GM18511 (cell line): ENCODE measurements around the gene SPATS2L.
A peak's percentile ranks its signal among the peaks of the same experiment; 100 is the strongest.

Experiments
- ATAC-seq: cut with Tn5 transposase; IDR thresholded peaks from one replicate; pipeline ENCODE4 v1.9.1; 2021; ENCODE audit warnings: mild to moderate bottlenecking, moderate library complexity; ENCODE audit not compliant: unreplicated experiment

The SPATS2L gene

GRCh38 chr2:200435379-200435778, 128.9 kb downstream of the SPATS2L start:
- ATAC-seq: no peak

- ATAC-seq: no peak
Observed at GRCh38 chr2:200438251-200438650, 131.8 kb downstream of the SPATS2L start.

GRCh38 chr2:200438846-200439245, 132.4 kb downstream of the SPATS2L start:
- no peak for ATAC-seq

DNA sequence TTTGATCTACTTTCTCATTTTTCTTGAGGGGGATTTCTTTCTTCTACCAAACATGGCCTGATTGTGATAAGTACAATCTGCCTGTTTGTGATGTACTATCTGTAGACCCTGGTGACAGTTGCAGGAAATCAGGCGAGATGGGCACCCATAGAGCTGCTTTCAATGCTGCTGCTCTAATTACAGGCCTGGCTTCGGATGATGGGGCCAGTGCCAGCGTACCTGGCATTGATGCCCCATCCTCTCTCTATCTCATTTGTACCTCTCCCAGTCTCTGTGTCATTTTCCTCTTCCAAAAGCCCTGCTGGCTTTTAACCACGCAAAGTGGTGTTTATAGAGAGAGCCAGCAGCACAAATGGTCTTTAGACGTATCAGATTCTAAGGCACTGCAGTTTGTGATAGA, 133.5 kb downstream of the SPATS2L start:
- ATAC-seq: no peak

- ATAC-seq: no peak
Observed at GRCh38 chr2:200442471-200442870, 136.0 kb downstream of the SPATS2L start.

- ATAC-seq: no peak
Observed at GRCh38 chr2:200443376-200443775, 136.9 kb downstream of the SPATS2L start.

GRCh38 chr2:200443916-200444315, 137.4 kb downstream of the SPATS2L start:
- no peak for ATAC-seq

- ATAC-seq: no peak
Observed at GRCh38 chr2:200444530-200444929, 138.0 kb downstream of the SPATS2L start.

- ATAC-seq: no peak
Observed at GRCh38 chr2:200445284-200445683, 138.8 kb downstream of the SPATS2L start.

GRCh38 chr2:200446612-200447011, 140.1 kb downstream of the SPATS2L start:
- no peak for ATAC-seq

- no peak for ATAC-seq
Observed at GRCh38 chr2:200447139-200447855, 140.8 kb downstream of the SPATS2L start.

DNA sequence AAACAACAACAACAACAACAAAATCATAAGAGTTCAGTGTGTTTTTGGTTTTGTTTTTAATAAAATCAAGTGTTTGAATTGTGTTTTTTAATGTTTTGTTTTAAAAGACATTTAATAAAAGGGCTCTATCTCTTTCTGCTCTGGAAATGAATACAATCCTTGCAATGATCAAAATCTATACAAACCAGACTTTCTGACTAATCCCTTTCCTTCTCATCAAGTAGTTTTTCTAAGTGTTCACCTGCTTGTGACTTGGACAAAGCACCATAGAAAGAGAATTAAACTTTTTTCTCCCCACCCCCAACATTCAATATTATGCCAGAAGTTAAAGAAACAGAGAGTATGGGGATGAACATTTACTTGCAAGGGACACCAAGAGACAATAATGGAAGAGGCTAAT, 142.0 kb downstream of the SPATS2L start:
- no peak for ATAC-seq

- no peak for ATAC-seq
Observed at GRCh38 chr2:200449149-200449548, 142.7 kb downstream of the SPATS2L start.

DNA sequence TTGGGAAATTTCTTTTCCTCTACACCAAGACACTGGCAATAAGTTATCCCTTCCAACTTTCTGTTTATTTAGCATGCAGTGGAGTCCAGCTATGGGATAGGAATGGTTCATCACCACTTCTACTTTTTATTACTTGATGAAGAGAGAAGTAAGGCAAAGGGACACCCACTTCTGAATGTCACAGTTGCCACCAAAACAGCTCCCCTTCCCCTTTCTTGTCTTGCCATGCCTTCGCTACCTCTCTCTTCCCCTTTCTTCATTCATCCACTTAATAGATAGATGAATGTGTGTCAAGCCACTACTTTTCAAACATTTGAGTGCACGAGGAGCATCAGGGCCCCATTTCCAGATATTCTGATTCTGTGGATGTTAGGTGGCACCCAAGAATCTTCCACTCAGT, 143.8 kb downstream of the SPATS2L start:
- no peak for ATAC-seq

- ATAC-seq: peak; percentile 33
Observed at GRCh38 chr2:200451511-200451910, 145.0 kb downstream of the SPATS2L start.

GRCh38 chr2:200452377-200452776, 145.9 kb downstream of the SPATS2L start:
- no peak for ATAC-seq

GRCh38 chr2:200453142-200453852, 146.8 kb downstream of the SPATS2L start:
- no peak for ATAC-seq

DNA sequence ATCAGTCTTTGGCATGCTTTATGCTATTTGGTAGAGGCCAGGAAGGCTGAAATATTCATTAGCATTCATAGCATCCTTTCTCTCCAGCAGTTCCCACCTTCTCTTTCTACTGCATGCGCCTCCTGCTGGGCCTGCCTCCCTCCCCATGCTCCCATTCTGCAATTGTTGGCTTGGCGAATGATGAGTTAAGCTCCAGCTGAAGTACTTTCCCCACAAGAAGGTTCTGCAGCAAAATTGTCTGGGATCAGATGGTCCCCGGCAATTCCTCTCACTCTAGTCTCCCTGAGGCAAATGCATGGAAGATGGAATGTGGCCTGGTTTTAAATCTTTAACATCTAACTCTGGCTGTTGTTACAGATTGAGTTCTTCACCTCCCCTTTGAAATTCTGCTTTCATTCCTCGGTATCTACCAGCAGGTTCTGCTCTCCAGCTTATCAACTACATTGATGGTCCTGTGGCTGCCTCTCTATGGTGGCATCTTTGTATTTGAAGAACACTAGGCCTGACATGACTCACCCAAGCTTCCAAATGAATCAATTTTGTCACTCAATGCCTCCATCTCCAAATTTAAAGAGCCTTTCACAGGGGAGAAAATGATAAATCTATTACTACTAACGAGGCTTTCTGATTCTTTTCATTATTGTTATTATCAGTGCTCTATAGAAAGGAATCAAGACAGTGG, 147.5 kb downstream of the SPATS2L start:
- ATAC-seq: no peak

DNA sequence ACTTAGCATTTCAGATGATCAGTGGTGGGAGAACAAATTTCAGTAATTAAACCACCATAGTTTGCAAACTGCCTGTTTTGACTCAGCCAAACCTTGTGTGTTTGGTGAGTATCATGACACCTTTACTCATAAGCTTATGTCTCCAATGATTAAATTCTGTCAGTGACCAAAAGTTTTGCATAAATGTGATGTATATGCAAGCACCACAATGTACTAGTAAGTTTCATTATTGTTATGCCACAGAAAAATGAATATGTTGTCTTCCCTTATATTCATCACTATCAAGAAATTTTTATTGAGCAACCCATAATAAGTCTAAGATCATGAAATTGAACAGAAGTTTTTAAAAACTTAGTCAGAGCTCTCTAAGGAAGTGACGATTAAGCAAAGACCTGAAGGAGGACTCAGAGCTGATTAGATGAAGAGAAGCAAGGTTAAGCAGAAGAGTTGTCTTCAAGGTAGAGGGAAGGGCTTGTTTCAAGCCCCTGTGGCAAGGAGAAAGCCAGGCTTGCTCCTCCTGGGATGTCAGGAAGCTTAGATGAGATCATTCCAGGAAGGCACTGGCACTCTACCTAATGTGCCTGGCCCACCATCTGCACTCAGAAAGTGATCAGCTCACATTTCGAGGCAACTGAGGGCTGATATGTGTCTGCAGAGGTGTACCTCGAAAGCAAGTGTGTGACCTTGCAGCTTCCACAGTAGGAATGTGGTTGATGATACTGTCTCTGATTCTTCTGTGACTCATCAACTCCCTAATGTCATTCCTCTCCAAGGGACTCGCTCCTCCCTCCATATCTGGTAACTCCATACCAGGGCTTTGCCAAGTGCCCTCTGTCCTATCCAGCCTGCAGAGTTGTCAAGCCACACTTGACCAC, 148.7 kb downstream of the SPATS2L start:
- peak; percentile 80 for ATAC-seq

DNA sequence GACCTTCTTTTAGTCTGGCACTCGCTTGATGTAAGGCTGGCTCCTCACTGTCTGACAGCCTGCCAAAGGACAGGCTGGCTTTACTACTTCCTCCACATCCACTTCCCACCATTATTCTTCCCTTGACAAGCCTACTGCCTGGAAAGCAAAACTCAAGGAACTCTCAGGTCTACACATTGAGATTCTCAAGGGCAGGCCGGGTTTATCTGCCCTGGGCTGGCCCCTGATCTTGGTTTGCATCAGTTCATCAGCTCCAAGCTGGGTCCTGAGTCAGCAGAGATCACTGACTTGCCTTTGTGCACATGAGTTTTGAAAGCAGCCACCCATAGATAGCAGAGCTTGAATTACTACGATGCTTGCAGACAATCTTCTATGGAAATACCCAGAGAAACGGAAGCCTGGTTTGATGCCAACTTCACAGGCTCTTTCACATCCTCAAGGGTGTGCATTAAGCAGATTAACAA, 149.5 kb downstream of the SPATS2L start:
- peak; percentile 69 for ATAC-seq

GRCh38 chr2:200456567-200456966, 150.1 kb downstream of the SPATS2L start:
- no peak for ATAC-seq
